Skin of body (tissue), 2 donors: Measurements from ENCODE around the gene KDM1A. TPM values are rescaled to one million over a fixed set of nuclear protein-coding genes. Genes with fewer than 3 reads are reported as not detected.
"Not testable (repeated sequence)": the region's sequence is repeated elsewhere in the genome, so short reads cannot be mapped to it uniquely, and the experiment has no call there.

ENCODE experiments used
- DNase-seq: peaks from one replicate; lab custom pipeline; 2025; lab: John Stamatoyannopoulos, UW
- total RNA-seq: library from RNA; depleted of rRNA; stranded (reverse); fragments of >200 nt; gene quantifications from one replicate; pipeline ENCODE4 v1.2.3, GENCODE V29; 2014

The KDM1A gene
- total RNA-seq: 76.7 TPM

DNA sequence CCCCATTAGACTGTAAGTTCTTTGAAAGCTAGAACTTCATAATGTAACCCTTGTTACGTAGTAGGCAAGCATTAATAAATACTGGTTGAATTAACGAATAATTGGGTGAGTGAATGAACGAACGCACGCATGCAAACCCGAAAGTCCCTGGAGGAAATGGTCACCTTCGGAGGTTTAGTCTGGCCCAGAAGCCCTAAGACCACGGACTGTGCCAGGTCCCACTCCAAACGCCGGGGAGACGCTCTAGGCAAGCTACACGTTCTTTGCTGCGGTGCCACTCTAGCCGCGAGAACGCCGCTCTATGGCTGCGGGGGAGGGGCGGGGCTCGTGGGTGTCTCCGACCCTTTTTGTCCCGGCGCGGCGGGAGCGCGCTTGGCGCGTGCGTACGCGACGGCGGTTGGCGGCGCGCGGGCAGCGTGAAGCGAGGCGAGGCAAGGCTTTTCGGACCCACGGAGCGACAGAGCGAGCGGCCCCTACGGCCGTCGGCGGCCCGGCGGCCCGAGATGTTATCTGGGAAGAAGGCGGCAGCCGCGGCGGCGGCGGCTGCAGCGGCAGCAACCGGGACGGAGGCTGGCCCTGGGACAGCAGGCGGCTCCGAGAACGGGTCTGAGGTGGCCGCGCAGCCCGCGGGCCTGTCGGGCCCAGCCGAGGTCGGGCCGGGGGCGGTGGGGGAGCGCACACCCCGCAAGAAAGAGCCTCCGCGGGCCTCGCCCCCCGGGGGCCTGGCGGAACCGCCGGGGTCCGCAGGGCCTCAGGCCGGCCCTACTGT is at the start of gene KDM1A:
Gene KDM1A (plus strand): TSS at position 375 of the 769 bp plus-strand sequence. CDS start 129 bp downstream, at position 504.
- DNase-seq: peak; percentile 94

DNA sequence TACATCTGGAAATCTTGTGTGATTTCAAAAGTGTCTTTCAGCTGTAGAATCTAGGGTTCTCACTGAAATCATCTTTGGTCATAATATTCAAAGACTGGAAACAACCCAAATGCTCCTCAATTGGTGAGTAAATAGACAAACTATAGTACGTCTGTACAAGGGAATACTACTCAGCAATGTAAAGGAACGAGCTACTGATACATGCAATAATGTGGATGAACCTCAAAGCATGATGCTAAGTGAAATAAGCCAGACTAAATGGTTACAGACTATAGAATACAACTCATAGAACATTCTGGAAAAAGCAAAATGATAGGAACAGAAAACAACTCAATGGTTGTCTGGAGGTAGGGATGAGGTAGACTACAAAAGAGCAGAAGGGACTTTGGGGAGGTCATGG is 49.2 kb upstream of the KDM1A start:
- no peak for DNase-seq

DNA sequence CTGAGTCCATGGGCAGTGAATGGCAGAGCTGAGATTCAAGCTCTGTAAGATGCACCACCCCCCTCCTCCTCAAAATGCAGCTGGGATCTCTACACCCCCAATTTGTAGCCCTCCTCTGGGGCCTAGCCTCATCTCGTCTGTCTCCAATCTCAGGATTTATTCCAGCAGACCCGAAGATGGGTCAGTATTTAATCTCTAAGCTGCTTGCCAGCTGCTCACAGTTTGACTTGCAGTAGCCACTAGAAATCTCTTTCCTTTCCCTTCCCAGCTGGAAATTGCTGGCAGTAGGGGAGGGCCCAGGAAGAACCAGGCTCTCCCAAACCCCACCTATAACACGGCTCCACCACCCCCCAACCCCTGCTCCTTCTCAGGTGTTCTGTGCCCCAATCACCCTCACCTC is 48.1 kb upstream of the KDM1A start:
- no peak for DNase-seq

DNA sequence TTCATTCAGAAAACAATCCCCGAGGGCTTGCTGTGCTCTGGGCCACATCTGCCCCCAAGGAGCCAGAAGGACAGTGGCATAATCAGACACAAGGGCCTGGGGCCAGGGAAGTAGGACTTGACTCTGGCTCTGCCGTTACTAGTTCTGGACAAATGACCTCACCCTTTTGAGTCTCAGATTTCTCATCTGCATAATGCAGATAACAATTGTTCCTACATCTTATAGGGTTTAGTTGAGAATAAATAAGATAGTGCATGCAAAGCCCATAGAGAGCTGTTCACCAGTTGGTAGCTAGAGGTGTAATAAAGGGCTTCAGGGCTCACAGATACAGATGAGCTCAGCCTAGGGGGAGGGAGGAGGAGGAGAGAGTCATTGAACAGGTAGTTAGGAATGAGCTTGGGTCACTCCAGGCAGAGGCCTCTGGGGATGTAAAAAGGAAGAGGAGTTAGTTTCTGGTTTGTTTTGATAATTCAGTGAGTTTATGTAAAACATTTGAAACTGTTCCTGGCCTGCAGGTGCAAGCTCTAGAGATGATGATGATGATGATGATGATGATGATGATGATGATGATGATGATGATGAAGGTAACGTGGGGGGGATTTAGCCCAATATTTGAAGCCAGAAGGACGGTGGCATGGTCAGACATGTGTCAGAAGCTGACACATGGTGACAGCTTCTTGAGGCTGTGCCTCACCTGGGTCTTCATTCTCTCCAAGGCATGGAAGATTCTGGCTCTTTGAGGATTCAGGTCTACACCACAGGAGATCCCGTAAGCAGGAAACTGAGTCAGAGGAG is 47.5 kb upstream of the KDM1A start:
- no peak for DNase-seq

DNA sequence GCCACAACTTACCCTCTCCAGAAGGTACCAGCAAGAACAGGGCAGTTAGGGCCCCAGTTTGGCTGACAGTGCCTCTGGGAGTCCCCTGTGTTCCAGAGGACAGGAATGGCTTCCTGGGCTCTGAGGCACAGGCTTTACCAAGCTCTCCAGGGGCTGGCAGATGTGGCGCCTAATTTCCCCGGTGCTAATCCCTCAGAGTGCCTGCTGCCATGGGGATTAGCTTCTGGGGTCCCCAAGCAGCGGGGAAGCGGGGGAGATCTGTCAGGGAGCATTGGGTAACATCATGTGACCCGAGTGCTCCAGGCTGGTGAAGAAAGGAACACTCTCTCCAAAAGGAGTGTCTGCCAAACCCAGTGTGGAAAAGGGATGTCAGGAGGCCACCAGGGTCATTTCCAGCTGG is 46.5 kb upstream of the KDM1A start, which contains the start of gene LACTBL1:
Gene LACTBL1 (minus strand): TSS at position 107 of the 400 bp plus-strand sequence. CDS start 550 bp downstream, outside the sequence.
- no peak for DNase-seq

DNA sequence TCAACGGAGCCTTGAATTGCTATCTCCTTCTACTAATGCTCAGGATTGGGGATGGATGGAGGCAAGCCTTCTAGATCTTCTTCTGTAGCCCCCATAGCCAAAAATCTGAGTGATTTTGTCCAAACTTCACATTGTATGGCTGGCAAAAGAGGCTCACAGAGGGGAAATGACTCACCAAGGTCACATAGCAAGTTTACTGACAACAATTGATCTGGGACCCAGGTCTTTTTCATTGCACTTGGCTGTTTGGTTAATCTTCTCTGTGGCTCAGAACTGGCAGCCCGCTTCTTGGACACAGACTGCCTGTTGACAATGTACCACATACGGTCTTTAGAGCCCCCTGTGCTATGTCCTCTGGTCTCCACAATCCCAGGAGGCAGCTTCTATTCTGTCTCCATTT is 43.6 kb upstream of the KDM1A start:
- DNase-seq: no peak

DNA sequence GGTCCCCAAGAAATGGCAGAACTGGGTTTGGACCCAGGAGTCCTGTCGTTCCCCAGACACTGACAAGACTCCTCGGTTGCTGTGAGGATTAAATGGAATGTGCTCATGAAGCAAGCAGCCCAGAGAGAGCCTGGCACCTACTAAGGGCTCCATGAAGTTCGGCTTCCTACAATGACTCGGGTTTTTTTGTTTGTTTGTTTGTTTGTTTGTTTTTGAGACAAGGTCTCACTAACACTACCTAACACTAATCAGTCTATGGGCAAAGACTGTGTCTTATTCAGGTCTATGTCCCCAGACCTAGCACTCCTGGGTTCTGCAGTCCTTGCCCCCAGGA is 43.2 kb upstream of the KDM1A start:
- DNase-seq: no peak

DNA sequence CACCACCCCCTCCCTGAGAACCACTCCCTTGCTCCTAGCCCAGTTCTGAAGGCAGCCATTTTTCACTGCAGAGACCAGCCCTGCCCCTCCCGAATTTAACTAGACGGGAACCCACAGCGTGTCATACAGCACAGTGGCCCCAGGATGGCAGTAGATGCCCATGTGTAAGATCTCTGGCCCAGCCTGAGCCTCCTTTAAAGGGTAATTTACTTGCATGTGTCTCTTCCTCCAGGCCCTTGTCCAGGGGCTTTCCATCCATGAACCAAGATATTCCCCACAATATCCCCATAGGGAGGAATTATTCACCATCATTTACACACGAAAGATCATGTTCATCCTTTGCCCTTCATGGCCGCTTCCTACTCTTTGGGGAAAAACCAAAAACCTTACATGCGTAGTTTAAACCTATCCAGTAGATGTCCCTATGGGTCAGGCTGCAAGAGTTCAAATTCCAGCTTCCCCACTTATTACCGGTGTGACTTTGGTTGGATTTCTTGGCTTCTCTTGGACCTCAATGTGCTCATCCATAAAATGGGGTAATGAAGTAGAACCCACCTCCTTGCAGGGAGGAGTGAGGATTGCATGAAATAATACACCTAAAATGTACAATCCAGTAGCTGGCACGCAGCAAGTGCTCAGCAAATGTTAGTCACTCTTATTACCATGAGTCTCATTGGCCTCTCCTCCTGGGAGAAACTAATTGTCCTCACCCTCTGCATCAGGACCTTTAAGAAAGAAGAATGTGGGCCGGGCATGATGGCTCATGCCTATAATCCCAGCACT is 42.6 kb upstream of the KDM1A start:
- DNase-seq: peak; percentile 15

DNA sequence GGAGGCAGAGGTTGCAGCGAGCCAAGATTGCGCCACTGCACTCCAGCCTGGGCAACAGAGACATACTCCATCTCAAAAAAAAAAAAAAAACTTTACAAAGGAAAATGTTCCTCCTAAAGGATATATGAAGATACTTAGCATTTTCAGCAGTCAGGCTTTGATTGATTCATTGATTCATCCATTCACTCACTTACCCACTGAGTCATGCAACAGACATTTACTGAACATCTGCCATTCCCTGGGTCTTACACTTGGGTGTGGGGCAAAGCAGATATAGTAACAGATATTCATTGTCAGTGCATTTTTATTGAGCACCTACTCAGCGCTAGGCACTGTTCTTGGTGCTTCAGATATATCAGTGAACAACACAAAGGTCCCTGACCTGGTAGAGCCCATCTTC is 41.0 kb upstream of the KDM1A start:
- DNase-seq: no peak

DNA sequence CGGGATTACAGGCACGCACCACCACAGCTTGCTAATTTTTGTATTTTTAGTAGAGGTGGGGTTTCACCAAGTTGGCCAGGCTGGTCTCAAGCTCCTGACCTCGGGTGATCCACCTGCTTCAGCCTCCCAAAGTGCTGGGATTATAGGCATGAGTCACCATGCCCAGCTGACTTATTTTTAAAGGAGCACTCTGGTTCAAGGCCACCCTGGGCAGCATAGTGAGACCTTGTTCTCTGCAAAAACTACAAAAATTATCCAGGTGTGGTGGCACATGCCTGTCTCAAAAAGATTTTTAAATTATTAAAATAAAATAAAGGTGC is 38.8 kb upstream of the KDM1A start:
- DNase-seq: not testable (repeated sequence)

DNA sequence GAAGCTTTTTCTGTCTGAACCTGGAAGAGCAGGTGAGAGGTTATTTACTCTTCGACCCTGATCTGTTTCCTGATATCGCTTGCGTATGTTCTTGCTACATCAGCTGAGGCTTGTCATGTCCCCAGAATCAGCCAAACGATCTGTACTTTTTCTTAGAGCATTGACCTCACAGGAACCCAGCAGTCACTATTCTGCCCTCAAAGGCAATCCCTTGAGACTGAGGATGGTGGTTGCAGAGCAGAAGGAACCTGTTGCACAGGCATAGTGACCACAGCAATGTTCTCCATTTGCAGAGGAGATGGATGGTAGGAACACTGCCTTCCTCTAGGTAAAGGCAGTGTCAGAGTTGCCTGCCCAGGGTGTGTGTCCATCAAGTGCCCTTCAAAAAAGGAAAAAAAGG is 35.3 kb upstream of the KDM1A start:
- no peak for DNase-seq

DNA sequence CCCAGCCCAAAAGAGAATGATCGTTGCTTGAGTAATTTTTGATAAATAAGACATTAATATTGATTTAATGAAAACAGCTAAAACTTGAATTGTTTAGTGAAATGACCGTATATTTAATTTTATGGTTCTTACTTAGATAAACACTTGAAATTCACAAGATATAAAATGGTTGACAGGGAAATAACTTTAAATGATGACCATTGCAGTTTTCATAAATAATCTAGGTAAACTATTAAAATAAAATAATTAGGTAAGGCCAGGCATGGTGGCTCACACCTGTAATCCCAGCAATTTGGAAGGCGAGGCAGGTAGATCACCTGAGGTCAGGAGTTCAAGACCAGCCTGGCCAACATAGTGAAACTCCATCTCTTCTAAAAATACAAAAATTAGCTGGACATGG is 26.9 kb upstream of the KDM1A start:
- DNase-seq: not testable (repeated sequence)

DNA sequence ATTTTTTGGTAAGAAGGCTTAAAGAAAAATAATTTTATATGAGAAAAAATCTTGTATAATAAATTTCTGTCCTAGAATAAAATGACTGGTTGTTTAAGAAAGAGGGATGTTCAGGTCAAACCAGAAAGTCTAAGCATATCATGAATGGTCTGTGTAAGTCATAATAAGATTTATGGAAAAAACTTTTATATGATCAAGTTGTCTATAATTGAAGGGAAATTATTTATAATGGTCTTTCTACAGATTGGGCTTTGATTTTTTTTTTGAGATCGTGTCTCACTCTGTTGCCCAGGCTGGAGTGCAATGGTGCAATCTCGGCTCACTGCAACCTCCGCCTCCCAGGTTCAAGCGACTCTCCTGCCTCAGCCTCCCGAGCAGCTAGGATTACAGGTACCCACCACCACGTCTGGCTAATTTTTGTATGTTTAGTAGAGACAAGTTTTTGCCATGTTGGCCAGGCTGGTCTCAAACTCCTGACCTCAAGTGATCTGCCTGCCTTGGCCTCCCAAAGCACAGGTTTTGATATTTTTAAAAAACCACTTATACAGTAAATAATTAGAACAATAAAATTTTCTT is 26.0 kb upstream of the KDM1A start:
- DNase-seq: not testable (repeated sequence)

DNA sequence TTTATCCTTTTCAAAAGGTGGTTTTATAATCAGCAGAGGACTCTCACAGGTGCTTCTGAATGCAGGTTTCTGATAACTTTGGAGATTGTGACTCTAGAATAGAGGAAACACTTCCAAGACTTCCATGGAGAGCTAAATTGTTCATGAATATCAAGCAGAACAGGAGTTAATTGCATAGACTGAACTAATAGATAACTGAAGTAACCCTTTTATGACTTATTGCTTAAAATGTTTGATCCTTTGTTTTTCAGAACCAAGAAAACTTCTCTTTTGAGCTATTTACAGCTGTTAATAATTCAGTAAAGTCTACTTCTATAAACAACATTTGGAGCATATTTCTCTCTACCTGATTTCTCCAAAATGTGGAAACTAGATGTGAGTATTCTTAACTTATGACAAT is 23.5 kb upstream of the KDM1A start:
- no peak for DNase-seq

DNA sequence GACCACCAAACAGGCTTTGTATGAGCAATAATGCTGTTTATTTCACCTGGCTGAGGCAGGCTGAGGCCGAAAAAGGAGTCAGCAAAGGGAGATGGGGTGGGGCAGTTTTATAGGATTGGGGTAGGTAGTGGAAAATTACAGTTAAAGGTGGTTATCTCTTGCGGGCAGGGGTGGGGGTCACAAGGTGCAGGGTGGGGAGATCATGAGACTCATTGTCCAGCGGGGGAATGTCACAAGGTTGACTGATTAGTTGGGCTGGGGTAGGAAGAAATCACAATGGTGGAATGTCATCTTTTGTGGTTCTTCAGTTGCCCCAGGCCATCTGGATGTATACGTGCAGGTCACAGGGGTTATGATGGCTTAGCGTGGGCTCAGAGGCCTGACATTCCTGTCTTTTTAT is 21.7 kb upstream of the KDM1A start:
- not testable (repeated sequence) for DNase-seq

DNA sequence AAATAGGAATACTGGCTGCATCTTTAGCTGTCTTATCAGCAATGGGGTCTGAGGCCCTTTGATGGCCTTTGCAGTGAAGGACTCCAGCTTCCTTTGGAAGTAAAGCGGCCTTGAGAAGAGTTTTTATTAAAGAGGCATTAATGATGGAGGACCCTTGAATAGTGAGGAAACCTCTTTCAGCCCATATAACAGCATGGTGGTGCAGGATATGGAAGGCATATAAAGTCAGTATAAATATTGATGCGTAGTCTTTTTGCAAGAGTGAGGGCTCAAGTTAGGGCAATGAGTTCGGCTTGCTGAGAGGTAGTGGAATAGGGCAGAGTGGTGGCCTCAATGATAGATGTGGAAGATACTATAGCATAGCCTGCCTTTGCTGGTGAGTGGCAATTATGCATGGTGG is 19.1 kb upstream of the KDM1A start:
- DNase-seq: not testable (repeated sequence)

DNA sequence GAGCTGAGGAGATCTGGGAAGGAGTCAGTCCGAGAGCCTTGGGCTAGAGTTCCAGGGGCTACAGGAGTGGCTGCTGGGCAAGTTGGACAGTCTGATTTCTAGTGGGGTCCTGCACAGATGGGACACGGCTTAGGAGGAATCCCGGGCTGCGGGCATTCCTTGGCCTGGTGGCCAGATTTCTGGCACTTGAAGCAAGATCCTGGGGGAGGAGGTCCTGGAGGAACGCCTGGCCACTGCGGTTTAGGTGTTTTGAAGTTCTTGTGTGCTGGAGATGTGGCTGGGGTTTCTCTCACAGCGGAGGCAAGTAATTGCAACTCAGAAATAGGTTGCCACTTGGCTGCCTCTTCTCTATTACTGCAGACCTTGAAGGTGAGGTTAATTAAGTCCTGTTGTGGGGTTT is 17.1 kb upstream of the KDM1A start:
- DNase-seq: not testable (repeated sequence)

DNA sequence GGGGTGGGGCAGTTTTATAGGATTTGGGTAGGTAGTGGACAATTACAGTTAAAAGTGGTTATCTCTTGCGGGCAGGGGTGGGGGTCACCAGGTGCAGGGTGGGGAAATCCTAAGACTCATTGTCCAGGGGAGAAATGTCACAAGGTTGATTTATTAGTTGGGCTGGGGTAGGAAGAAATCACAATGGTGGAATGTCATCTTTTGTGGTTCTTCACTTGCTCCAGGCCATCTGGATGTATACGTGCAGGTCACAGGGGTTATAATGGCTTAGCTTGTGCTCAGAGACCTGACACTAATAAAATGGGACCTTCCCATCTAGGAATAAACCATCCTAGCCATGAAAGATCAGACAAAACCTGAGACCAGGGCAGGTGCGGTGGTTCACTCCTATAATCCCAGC is 15.2 kb upstream of the KDM1A start:
- DNase-seq: no peak

DNA sequence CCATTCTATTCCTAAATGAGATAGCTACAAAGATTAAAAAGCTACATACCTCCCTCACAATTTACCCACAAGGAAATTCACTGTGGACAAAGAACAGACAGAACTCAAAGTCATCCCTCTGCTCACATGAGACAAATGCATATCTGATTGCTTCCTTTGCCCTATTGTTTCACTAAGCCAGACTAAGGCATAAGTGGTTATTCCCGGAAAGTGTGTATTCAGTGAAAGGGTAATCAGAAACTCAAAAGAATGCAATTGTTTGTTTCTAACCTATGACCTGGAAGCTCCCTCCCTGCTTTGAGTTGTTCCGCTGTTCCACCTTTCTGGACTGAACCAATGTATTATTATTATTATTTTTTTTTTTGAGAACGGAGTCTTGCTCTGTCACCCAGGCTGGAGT is 14.5 kb upstream of the KDM1A start:
- DNase-seq: not testable (repeated sequence)

DNA sequence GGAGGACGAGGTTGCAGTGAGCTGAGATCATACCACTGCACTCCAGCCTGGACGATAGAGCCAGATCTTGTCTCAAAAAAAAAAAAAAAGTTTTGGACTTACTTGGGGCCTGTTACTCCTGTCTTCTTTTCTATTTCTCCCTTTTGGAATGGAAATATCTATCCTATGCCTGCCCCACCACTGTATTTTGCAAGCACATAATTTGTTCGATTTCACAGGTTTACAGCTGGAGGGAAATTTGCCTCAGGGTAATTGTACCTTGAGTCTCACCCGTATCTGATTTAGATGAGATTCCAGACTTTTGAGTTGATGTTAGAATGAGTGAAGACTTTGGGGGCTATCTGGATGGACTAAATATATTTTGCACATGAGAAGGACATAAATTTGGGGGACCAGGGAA is 12.2 kb upstream of the KDM1A start:
- DNase-seq: no peak

DNA sequence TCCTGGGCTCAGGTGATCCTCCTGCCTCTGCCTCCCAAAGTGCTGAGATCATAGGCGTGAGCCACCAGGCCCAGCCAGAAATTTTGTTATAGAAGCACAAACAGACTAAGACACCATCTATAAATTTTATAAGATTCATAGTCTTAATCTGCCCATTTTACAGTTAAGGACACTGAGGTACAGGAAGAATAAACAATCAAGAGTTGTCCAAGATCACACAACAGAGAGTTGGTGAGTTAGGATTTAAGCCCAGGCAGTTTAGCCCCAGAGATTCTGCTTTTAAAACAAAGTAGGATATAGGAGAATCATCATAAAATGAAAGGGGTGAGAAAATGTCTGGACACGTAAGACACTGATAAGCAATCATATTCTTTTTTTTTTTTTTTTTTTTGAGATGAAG is 10.4 kb upstream of the KDM1A start:
- DNase-seq: no peak

DNA sequence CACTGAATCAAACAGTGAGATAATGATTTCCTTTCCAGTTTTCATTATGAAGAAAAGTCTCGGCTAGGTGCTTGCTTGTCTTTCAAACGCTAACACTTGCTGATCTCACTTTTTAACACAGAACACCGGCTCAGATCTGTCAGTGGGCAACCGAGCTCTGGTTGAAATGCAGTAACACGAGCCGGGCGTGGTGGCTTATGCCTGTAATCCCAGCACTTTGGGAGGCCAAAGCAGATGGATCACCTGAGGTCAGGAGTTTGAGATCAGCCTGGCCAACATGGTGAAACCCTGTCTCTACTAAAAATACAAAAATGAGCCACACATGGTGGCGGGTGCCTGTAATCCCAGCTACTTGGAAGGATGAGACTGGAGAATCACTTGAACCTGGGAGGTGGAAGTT is 9.2 kb upstream of the KDM1A start:
- not testable (repeated sequence) for DNase-seq
